MM.1S (cell line): Measurements from ENCODE around the gene MYOZ2.

Experiments used
- DNase-seq: peaks from one replicate; pipeline ENCODE4 v3.0.0-alpha.2; 2015
- H2AFZ ChIP-seq: fragments of 300-600 bp; sonication (generic); 2 replicates; pipeline ENCODE4 v1.6.0; 2016; ENCODE audit warnings: antibody characterized with exemption, low read length
- H3F3A ChIP-seq: fragments of 300-600 bp; sonication (generic); 2 replicates; pipeline ENCODE4 v1.6.1; 2016; ENCODE audit warnings: mild to moderate bottlenecking, antibody characterized with exemption, low read length, moderate library complexity, mixed read lengths; ENCODE audit not compliant: insufficient read depth
- H3K27ac ChIP-seq: fragments of 300-600 bp; sonication (generic); 2 replicates; pipeline ENCODE4 v1.5.1; 2016; ENCODE audit warnings: mild to moderate bottlenecking, low read length
- H3K27me3 ChIP-seq: fragments of 300-600 bp; sonication (generic); replicated peaks from 2 replicates; pipeline ENCODE4 v1.6.0; 2016; ENCODE audit warnings: low read length; ENCODE audit not compliant: insufficient read depth
- H3K36me3 ChIP-seq: fragments of 300-600 bp; sonication (generic); replicated peaks from 2 replicates; pipeline ENCODE4 v1.6.1; 2016; ENCODE audit warnings: mild to moderate bottlenecking, low read length, mixed read lengths; ENCODE audit not compliant: insufficient read depth
- H3K4me1 ChIP-seq: fragments of 300-600 bp; sonication (generic); 2 replicates; pipeline ENCODE4 v1.6.1; 2016; ENCODE audit warnings: low read length, mixed read lengths
- H3K4me2 ChIP-seq: fragments of 300-600 bp; sonication (generic); 2 replicates; pipeline ENCODE4 v1.6.0; 2016; ENCODE audit warnings: low read depth, low read length
- H3K4me3 ChIP-seq: fragments of 300-600 bp; sonication (generic); 2 replicates; pipeline ENCODE4 v1.5.1; 2016; ENCODE audit warnings: low read length, mixed read lengths
- H3K79me2 ChIP-seq: fragments of 300-600 bp; sonication (generic); 2 replicates; pipeline ENCODE4 v1.6.1; 2016; ENCODE audit warnings: mixed run types, low read length, mixed read lengths
- H3K9ac ChIP-seq: fragments of 300-600 bp; sonication (generic); 2 replicates; pipeline ENCODE4 v1.6.1; 2016; ENCODE audit warnings: low read length, mixed read lengths
- H3K9me2 ChIP-seq: fragments of 300-600 bp; sonication (generic); replicated peaks from 2 replicates; pipeline ENCODE4 v1.6.1; 2016; ENCODE audit warnings: mild to moderate bottlenecking, low read length, mixed read lengths; ENCODE audit not compliant: insufficient read depth
- H3K9me3 ChIP-seq: fragments of 300-600 bp; sonication (generic); replicated peaks from 2 replicates; pipeline ENCODE4 v1.6.1; 2016; ENCODE audit warnings: mild to moderate bottlenecking, low read length, mixed read lengths; ENCODE audit not compliant: insufficient read depth
- H4K20me1 ChIP-seq: fragments of 300-600 bp; sonication (generic); 2 replicates; pipeline ENCODE4 v1.6.1; 2016; ENCODE audit warnings: mild to moderate bottlenecking, low read length, moderate library complexity, mixed read lengths; ENCODE audit not compliant: insufficient read depth
- CTCF ChIP-seq: fragments of 300-600 bp; sonication (generic); IDR thresholded peaks from 2 replicates; pipeline ENCODE4 v1.5.1; 2016; ENCODE audit warnings: antibody characterized with exemption, low read length, mixed read lengths
- EZH2 ChIP-seq: fragments of 300-600 bp; sonication (generic); optimal IDR thresholded peaks from 2 replicates; pipeline ENCODE3; 2017; ENCODE audit warnings: low read depth, mild to moderate bottlenecking, antibody characterized with exemption, low read length, mixed read lengths
- EZH2phosphoT487 ChIP-seq: fragments of 300-600 bp; sonication (generic); IDR thresholded peaks from 2 replicates; pipeline ENCODE4 v1.6.1; 2018; ENCODE audit warnings: antibody characterized with exemption, low read length

The MYOZ2 gene

GRCh38 chr4:119125931-119126330 lies 9.7 kb upstream of the MYOZ2 start:
- H3K4me3 ChIP-seq = no peak overlapping the region
- H3K27me3 ChIP-seq = no peaks in the 10 kb centered on the region
- no peaks in the 10 kb centered on the region for H3K9me3 ChIP-seq
- H3F3A ChIP-seq = no peaks in the 10 kb centered on the region
- no peaks in the 10 kb centered on the region for H3K36me3 ChIP-seq
- H2AFZ ChIP-seq = no peak overlapping the region
- no peak for DNase-seq
- H3K79me2 ChIP-seq = no peaks in the 10 kb centered on the region
- H3K9me2 ChIP-seq = no peaks in the 10 kb centered on the region
- no peaks in the 10 kb centered on the region for H4K20me1 ChIP-seq
- TF ChIP-seq CTCF = no peak
- TF ChIP-seq EZH2phosphoT487 = no peak
- TF ChIP-seq EZH2 = no peak
- no peak overlapping the region for H3K9ac ChIP-seq
- H3K4me2 ChIP-seq = no peak overlapping the region
- H3K27ac ChIP-seq = no peak overlapping the region
- H3K4me1 ChIP-seq = no peaks in the 10 kb centered on the region

- Histone ChIP-seq H3K4me3 (no peak overlapping the region), H3K9ac (no peak overlapping the region), H3K4me1 (no peaks in the 10 kb centered on the region), H3K36me3 (no peaks in the 10 kb centered on the region), H3K4me2 (no peak overlapping the region), H3K27me3 (no peaks in the 10 kb centered on the region), H3K27ac (no peak overlapping the region), H3F3A (no peaks in the 10 kb centered on the region), H3K9me3 (no peaks in the 10 kb centered on the region), H2AFZ (no peak overlapping the region), H3K9me2 (no peaks in the 10 kb centered on the region), H3K79me2 (no peaks in the 10 kb centered on the region), H4K20me1 (no peaks in the 10 kb centered on the region)
- no peak for DNase-seq
- no peak for TF ChIP-seq EZH2
- no peak for TF ChIP-seq CTCF
- no peak for TF ChIP-seq EZH2phosphoT487
Measured at GRCh38 chr4:119128148-119128547, 7.5 kb upstream of the MYOZ2 start.

GRCh38 chr4:119130365-119131065 lies 5.1 kb upstream of the MYOZ2 start:
- no peaks in the 10 kb centered on the region for H4K20me1 ChIP-seq
- H3K36me3 ChIP-seq = no peaks in the 10 kb centered on the region
- H3K4me3 ChIP-seq = no peak overlapping the region
- H3K27ac ChIP-seq = no peak overlapping the region
- TF ChIP-seq EZH2 = no peak
- no peak for TF ChIP-seq CTCF
- no peak for TF ChIP-seq EZH2phosphoT487
- H3K79me2 ChIP-seq = no peaks in the 10 kb centered on the region
- H3F3A ChIP-seq = no peaks in the 10 kb centered on the region
- no peak overlapping the region for H3K9ac ChIP-seq
- H3K4me2 ChIP-seq = no peak overlapping the region
- no peaks in the 10 kb centered on the region for H3K9me3 ChIP-seq
- no peak for DNase-seq
- no peaks in the 10 kb centered on the region for H3K4me1 ChIP-seq
- H3K27me3 ChIP-seq = no peaks in the 10 kb centered on the region
- no peak overlapping the region for H2AFZ ChIP-seq
- no peaks in the 10 kb centered on the region for H3K9me2 ChIP-seq
